BE2C (cell line): ENCODE data around the gene HHIPL1.

Source experiments
- DNase-seq: peaks from one replicate; pipeline ENCODE4 v3.0.0-alpha.2; 2020
- H3K27me3 ChIP-seq: fragments of 250-450 bp; sonication (Bioruptor Pico); 2 replicates; pipeline ENCODE4 v1.5.1; 2020; ENCODE audit warnings: mild to moderate bottlenecking
- H3K36me3 ChIP-seq: fragments of 250-450 bp; sonication (Bioruptor Pico); 2 replicates; pipeline ENCODE4 v1.5.1; 2020; ENCODE audit warnings: mild to moderate bottlenecking
- H3K4me1 ChIP-seq: fragments of 250-450 bp; sonication (Bioruptor Pico); 2 replicates; pipeline ENCODE4 v1.5.1; 2020
- H3K4me3 ChIP-seq: 2 replicates; pipeline ENCODE4 v1.5.1; 2011; ENCODE audit warnings: low read depth, low read length
- H3K9me3 ChIP-seq: fragments of 250-450 bp; sonication (Bioruptor Pico); 2 replicates; pipeline ENCODE4 v1.5.1; 2020
- TF ChIP-seq, protein P1 (sequence below): IDR thresholded peaks from 2 replicates; pipeline ENCODE4 v1.5.1; 2012; ENCODE audit warnings: mild to moderate bottlenecking, low read depth, low read length

The HHIPL1 gene

DNA sequence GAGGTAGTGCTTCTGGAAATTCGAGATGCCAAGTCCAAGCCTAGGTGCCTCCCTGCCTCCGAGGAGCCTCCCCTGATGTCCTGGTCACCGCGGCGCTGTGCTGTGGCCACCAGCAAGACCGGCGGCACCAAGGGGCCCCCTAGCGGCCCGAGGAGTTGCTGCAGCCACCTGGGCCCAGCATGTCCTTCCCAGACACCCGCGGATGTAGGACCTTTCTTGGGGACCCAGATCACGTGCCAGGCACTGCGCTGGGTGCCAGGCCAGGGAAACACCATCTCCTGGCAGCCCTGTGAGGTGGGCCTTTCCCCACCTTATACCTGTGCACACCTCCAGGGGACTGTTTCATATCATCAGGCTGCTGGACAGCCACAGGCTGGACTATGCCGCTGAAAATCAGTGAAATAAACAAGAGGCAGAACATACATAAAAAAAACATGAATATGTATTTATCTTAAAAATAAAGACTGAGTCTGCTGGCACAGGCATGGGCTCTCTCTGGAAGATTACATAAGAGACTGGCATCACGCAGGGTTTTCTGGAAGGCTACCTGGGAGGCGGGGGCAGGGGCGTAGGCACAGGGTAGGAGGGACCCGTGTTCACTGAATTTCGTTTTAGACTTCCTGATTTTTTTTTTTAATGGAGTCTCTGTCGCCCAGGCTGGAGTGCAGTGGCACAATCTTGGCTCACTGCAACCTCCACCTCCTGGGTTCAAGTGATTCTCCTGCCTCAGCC is 15.9 kb upstream of the HHIPL1 start:
- peak; percentile 84 for DNase-seq
- H3K4me3 ChIP-seq = no peak overlapping the region
- H3K9me3 ChIP-seq = no peaks in the 10 kb centered on the region
- TF ChIP-seq, protein P1, sequence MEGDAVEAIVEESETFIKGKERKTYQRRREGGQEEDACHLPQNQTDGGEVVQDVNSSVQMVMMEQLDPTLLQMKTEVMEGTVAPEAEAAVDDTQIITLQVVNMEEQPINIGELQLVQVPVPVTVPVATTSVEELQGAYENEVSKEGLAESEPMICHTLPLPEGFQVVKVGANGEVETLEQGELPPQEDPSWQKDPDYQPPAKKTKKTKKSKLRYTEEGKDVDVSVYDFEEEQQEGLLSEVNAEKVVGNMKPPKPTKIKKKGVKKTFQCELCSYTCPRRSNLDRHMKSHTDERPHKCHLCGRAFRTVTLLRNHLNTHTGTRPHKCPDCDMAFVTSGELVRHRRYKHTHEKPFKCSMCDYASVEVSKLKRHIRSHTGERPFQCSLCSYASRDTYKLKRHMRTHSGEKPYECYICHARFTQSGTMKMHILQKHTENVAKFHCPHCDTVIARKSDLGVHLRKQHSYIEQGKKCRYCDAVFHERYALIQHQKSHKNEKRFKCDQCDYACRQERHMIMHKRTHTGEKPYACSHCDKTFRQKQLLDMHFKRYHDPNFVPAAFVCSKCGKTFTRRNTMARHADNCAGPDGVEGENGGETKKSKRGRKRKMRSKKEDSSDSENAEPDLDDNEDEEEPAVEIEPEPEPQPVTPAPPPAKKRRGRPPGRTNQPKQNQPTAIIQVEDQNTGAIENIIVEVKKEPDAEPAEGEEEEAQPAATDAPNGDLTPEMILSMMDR = peak; percentile 98
- no peaks in the 10 kb centered on the region for H3K36me3 ChIP-seq
- no peaks in the 10 kb centered on the region for H3K27me3 ChIP-seq
- peaks cover 7% of the 10 kb centered on the region for H3K4me1 ChIP-seq

- Histone ChIP-seq H3K9me3 (no peaks in the 10 kb centered on the region), H3K27me3 (no peaks in the 10 kb centered on the region), H3K36me3 (no peaks in the 10 kb centered on the region), H3K4me3 (no peak overlapping the region), H3K4me1 (peaks cover 7% of the 10 kb centered on the region)
- TF ChIP-seq, protein P1 = no peak
- DNase-seq = no peak
Observed at GRCh38 chr14:99630202-99630601, 14.7 kb upstream of the HHIPL1 start.

DNA sequence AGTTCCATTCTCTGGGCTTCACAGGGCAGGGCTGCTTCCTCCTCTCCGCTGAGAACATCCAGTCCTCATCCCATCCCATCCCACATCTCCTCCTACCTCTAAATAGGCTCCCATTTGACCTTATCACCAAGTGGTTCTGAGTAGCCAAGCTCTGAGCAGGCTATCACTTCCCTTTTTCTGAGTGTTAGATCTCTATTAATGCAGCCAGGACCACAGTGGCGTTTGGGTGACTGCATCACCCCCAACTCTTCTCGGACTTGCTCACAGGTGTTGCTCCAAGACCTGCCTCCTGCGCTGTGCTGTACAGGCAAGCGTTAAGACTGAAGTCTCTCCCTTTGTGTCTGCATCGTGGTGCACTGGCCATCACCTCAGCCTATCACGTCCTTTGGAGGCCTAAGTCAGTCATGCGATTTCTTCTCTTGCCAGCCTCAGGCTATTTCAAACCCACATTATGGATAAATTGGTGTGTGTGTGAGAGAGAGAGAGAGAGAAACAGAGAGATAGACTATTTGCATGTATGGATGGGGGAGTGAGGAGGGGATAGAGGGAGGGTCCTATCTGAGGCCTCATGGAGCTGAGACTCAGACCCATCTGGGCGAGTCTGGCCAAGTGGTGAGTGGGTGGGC is 12.4 kb upstream of the HHIPL1 start:
- H3K27me3 ChIP-seq = no peaks in the 10 kb centered on the region
- H3K4me1 ChIP-seq = peaks cover 7% of the 10 kb centered on the region
- TF ChIP-seq, protein P1 = no peak
- no peak overlapping the region for H3K4me3 ChIP-seq
- no peak for DNase-seq
- no peaks in the 10 kb centered on the region for H3K36me3 ChIP-seq
- no peaks in the 10 kb centered on the region for H3K9me3 ChIP-seq

DNA sequence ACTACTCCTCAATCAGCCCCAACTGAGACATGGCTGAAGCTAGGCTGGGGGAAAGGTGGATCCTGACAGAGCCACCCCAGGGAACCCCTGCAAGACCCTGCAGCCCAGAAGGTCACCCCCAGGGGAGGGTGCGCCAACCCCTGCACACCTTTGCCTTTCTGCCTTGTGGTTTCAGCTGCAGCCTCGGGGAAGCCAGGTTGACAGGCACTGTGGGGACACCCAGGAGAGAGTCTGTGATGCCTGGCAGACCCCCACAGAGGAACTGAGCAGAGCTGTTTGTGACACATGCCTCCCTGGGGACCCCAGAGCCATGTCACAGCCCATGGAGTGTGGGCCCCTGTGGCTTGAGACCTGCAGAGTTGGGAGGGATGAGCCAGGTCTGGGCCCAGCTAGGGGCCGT is 11.8 kb upstream of the HHIPL1 start:
- peak; percentile 38 for DNase-seq
- H3K27me3 ChIP-seq = no peaks in the 10 kb centered on the region
- no peak overlapping the region for H3K4me3 ChIP-seq
- no peaks in the 10 kb centered on the region for H3K9me3 ChIP-seq
- TF ChIP-seq, protein P1 = no peak
- H3K4me1 ChIP-seq = peaks cover 7% of the 10 kb centered on the region
- H3K36me3 ChIP-seq = no peaks in the 10 kb centered on the region

GRCh38 chr14:99633918-99634317 is 11.0 kb upstream of the HHIPL1 start:
- TF ChIP-seq, protein P1 = no peak
- peak; percentile 51 for DNase-seq
- H3K36me3 ChIP-seq = no peaks in the 10 kb centered on the region
- peaks cover 7% of the 10 kb centered on the region for H3K4me1 ChIP-seq
- no peaks in the 10 kb centered on the region for H3K9me3 ChIP-seq
- no peak overlapping the region for H3K4me3 ChIP-seq
- no peaks in the 10 kb centered on the region for H3K27me3 ChIP-seq

DNA sequence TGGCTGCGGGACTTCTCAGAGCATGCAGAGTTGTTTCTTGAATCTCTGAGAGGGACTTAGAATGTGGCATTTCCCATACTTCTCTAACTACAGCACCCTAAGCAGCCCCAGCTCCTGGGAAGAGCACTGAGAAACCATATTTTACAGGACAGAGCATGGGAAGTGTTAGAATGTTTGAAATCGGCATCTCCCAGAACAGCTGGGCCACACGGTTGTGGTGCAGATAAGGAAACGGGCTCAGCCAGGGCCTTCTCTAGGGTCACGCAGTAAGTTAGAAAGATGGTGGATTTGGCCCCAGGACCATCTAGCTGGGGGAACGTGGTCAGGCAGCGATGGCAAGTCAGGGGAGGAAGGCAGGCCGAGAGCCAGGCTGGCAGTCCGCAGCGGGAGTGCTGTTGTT is 10.5 kb upstream of the HHIPL1 start:
- Histone ChIP-seq H3K4me1 (peaks cover 7% of the 10 kb centered on the region), H3K4me3 (no peak overlapping the region), H3K36me3 (no peaks in the 10 kb centered on the region), H3K27me3 (no peaks in the 10 kb centered on the region), H3K9me3 (no peaks in the 10 kb centered on the region)
- TF ChIP-seq, protein P1 = no peak
- DNase-seq = no peak
